NCI-H1417 treated with DMSO at 0.1 percent for 48 hours (cell line): Measurements from ENCODE around the gene MRFAP1.
"Not testable (repeated sequence)": the region's sequence is repeated elsewhere in the genome, so short reads cannot be mapped to it uniquely, and the experiment has no call there.

Source experiments
- DNase-seq: peaks from one replicate; lab custom pipeline; 2025; lab: John Stamatoyannopoulos, UW

The MRFAP1 gene

GRCh38 chr4:6610856-6611430 lies 29.5 kb upstream of the MRFAP1 start:
- DNase-seq: no peak

GRCh38 chr4:6612961-6613675 lies 27.4 kb upstream of the MRFAP1 start:
- no peak for DNase-seq

GRCh38 chr4:6613676-6614651 lies 26.5 kb upstream of the MRFAP1 start:
- no peak for DNase-seq

- DNase-seq: no peak
Observed at GRCh38 chr4:6614701-6615230, 25.7 kb upstream of the MRFAP1 start.

GRCh38 chr4:6616087-6616995 lies 24.1 kb upstream of the MRFAP1 start:
- DNase-seq: no peak

- no peak for DNase-seq
Observed at GRCh38 chr4:6617246-6617645, 23.2 kb upstream of the MRFAP1 start.

GRCh38 chr4:6618386-6619115 lies 21.9 kb upstream of the MRFAP1 start:
- DNase-seq: no peak

- no peak for DNase-seq
Observed at GRCh38 chr4:6619116-6619465, 21.4 kb upstream of the MRFAP1 start.

- no peak for DNase-seq
Observed at GRCh38 chr4:6619466-6620255, 20.8 kb upstream of the MRFAP1 start.

GRCh38 chr4:6620296-6620695 lies 20.2 kb upstream of the MRFAP1 start:
- DNase-seq: no peak

GRCh38 chr4:6620891-6621555 lies 19.5 kb upstream of the MRFAP1 start:
- DNase-seq: no peak

GRCh38 chr4:6621556-6621927 lies 18.9 kb upstream of the MRFAP1 start:
- DNase-seq: no peak

- DNase-seq: no peak
Observed at GRCh38 chr4:6622744-6623143, 17.7 kb upstream of the MRFAP1 start.

- peak; percentile 43 for DNase-seq
Observed at GRCh38 chr4:6625256-6625655, 15.2 kb upstream of the MRFAP1 start.

- DNase-seq: no peak
Observed at GRCh38 chr4:6626066-6626465, 14.4 kb upstream of the MRFAP1 start.

GRCh38 chr4:6627832-6628231 lies 12.7 kb upstream of the MRFAP1 start:
- no peak for DNase-seq

- DNase-seq: not testable (repeated sequence)
Observed at GRCh38 chr4:6628484-6628883, 12.0 kb upstream of the MRFAP1 start.

- DNase-seq: no peak
Observed at GRCh38 chr4:6632125-6632524, 8.4 kb upstream of the MRFAP1 start.

GRCh38 chr4:6633091-6633906 lies 7.2 kb upstream of the MRFAP1 start:
- DNase-seq: peak; percentile 58
